HCT116 (cell line): ENCODE measurements around the gene TMTC3. TPM values are rescaled to one million over a fixed set of nuclear protein-coding genes. Genes with fewer than 3 reads are reported as not detected.

Experiments used
- ATAC-seq: fragments of 200-7000 bp; cut with Tn5 transposase; 2 replicates; pipeline ENCODE4 v1.9.1; 2020; ENCODE audit warnings: mild to moderate bottlenecking, moderate library complexity
- BruUV-seq: library from RNA; stranded (reverse); fragments of 400-500 nt; replicated peaks from 2 replicates; lab custom pipeline; 2021; lab: Mats Ljungman, UMichigan
- CTCF ChIA-PET: fragments of 300-600 bp; sonication (Branson Sonifier 250); formaldehyde crosslinking; loops from one replicate; lab custom pipeline; 2021; ENCODE audit warnings: antibody characterized with exemption; lab: Charles Lee
- POLR2A ChIA-PET: fragments of 300-600, 350-600 bp; sonication (Branson Sonifier 250); formaldehyde crosslinking; loops from one replicate; lab custom pipeline; 2021; ENCODE audit warnings: antibody characterized with exemption; lab: Charles Lee
- RAD21 ChIA-PET, 2 experiments: fragments of 300-600 bp; sonication (Branson Sonifier 250); formaldehyde crosslinking; loops; one replicate each; lab custom pipeline; 2023; ENCODE audit warnings: low total read pairs in 2 of 2; ENCODE audit not compliant: uncharacterized antibody in 2 of 2, unreplicated experiment in 2 of 2, low non-redundant PET in 1 of 2; lab: Charles Lee
- DNase-seq: peaks from one replicate; pipeline ENCODE4 v3.0.0-alpha.2; 2010; ENCODE audit warnings: low read depth, low spot score
- H2AFZ ChIP-seq: fragments of 200-600 bp; shearing (Covaris generic), sonication (generic); 2 replicates; pipeline ENCODE4 v1.6.1; 2017; ENCODE audit warnings: low read depth, mixed run types, mixed read lengths, antibody characterized with exemption, low read length; ENCODE audit not compliant: poor library complexity, severe bottlenecking
- H3K27ac ChIP-seq: 2 replicates; pipeline ENCODE4 v1.5.1; 2012; ENCODE audit warnings: low read depth, low read length
- H3K27me3 ChIP-seq: fragments of 200-600 bp; sonication (generic); 2 replicates; pipeline ENCODE4 v1.6.1; 2016; ENCODE audit warnings: mixed run types, low read length, mixed read lengths; ENCODE audit not compliant: insufficient read depth
- H3K36me3 ChIP-seq, 2 experiments: fragments of 200-500 bp in 1 of 2; fragments of 200-600 bp in 1 of 2; sonication (Bioruptor generic) in 1 of 2; sonication (generic) in 1 of 2; 2 replicates each; pipeline versions ENCODE4 v1.5.1 to v1.6.1; 2014 to 2016; ENCODE audit warnings: low read length in 2 of 2, inconsistent platforms in 1 of 2, mixed read lengths in 1 of 2, mixed run types in 1 of 2; ENCODE audit not compliant: insufficient read depth in 2 of 2, control insufficient read depth in 1 of 2
- H3K4me1 ChIP-seq, 2 experiments: fragments of 200-600 bp in 1 of 2; sonication (generic) in 1 of 2; 2 replicates each; pipeline versions ENCODE4 v1.5.1 to v1.6.1; 2012 to 2017; ENCODE audit warnings: low read length in 2 of 2, inconsistent platforms in 1 of 2, mild to moderate bottlenecking in 1 of 2, mixed read lengths in 1 of 2, mixed run types in 1 of 2, moderate library complexity in 1 of 2; ENCODE audit not compliant: insufficient read depth in 2 of 2, control insufficient read depth in 1 of 2
- H3K4me2 ChIP-seq: fragments of 200-600 bp; sonication (generic); 2 replicates; pipeline ENCODE4 v1.6.1; 2017; ENCODE audit warnings: mixed run types, low read length, mixed read lengths
- H3K4me3 ChIP-seq, 2 experiments: fragments of 200-600 bp in 1 of 2; sonication (generic) in 1 of 2; replicated peaks in 1 of 2; 2 replicates each; pipeline ENCODE4 v1.5.1; 2011 to 2016; ENCODE audit warnings: low read length in 2 of 2, control low read depth in 1 of 2, low read depth in 1 of 2, mild to moderate bottlenecking in 1 of 2, mixed read lengths in 1 of 2, mixed run types in 1 of 2
- H3K79me2 ChIP-seq: fragments of 200-600 bp; sonication (generic); 2 replicates; pipeline ENCODE4 v1.6.1; 2017; ENCODE audit warnings: mild to moderate bottlenecking, mixed run types, low read length, moderate library complexity, mixed read lengths; ENCODE audit not compliant: insufficient read depth
- H3K9ac ChIP-seq: fragments of 200-600 bp; sonication (generic); 2 replicates; pipeline ENCODE4 v1.6.1; 2016; ENCODE audit warnings: low read length, mixed read lengths
- H3K9me2 ChIP-seq: fragments of 200-600 bp; sonication (generic), shearing (Covaris generic); 2 replicates; pipeline ENCODE4 v1.6.1; 2017; ENCODE audit warnings: mixed run types, mild to moderate bottlenecking, moderate library complexity; ENCODE audit not compliant: insufficient read depth
- H3K9me3 ChIP-seq, 2 experiments: fragments of 200-500 bp in 1 of 2; fragments of 200-600 bp in 1 of 2; sonication (Bioruptor generic) in 1 of 2; sonication (generic) in 1 of 2; 2 replicates each; pipeline ENCODE4 v1.6.1; 2014 to 2017; ENCODE audit warnings: low read length in 2 of 2, mixed read lengths in 2 of 2, inconsistent platforms in 1 of 2, low read depth in 1 of 2, mild to moderate bottlenecking in 1 of 2, mixed run types in 1 of 2, moderate library complexity in 1 of 2; ENCODE audit not compliant: control insufficient read depth in 1 of 2, insufficient read depth in 1 of 2
- H4K20me1 ChIP-seq: fragments of 200-600 bp; sonication (generic), shearing (Covaris generic); 2 replicates; pipeline ENCODE4 v1.6.1; 2017; ENCODE audit warnings: mixed run types, mild to moderate bottlenecking, moderate library complexity; ENCODE audit not compliant: insufficient read depth
- CBX3 ChIP-seq: IDR thresholded peaks from 2 replicates; pipeline ENCODE4 v1.6.1; 2012; ENCODE audit warnings: low read depth
- CEBPB ChIP-seq: IDR thresholded peaks from 2 replicates; pipeline ENCODE4 v1.6.1; 2012; ENCODE audit warnings: low read depth
- ELF1 ChIP-seq: IDR thresholded peaks from 2 replicates; pipeline ENCODE4 v1.6.1; 2012; ENCODE audit warnings: low read depth, borderline replicate concordance
- EZH2 ChIP-seq: fragments of 200-600 bp; sonication (generic); IDR thresholded peaks from 2 replicates; pipeline ENCODE4 v1.6.1; 2017; ENCODE audit warnings: antibody characterized with exemption, mixed run types
- FOSL1 ChIP-seq: IDR thresholded peaks from 2 replicates; pipeline ENCODE4 v1.6.1; 2012; ENCODE audit warnings: low read depth
- RAD21 ChIP-seq: IDR thresholded peaks from 2 replicates; pipeline ENCODE4 v1.6.1; 2012; ENCODE audit warnings: low read depth, mild to moderate bottlenecking
- SIN3A ChIP-seq: IDR thresholded peaks from 2 replicates; pipeline ENCODE4 v1.6.1; 2012; ENCODE audit warnings: low read depth
- TCF7L2 ChIP-seq: IDR thresholded peaks from 2 replicates; pipeline ENCODE4 v1.7.0; 2011; ENCODE audit warnings: borderline replicate concordance, inconsistent platforms; ENCODE audit not compliant: insufficient read depth, insufficient read length; ENCODE audit errors: extremely low read depth
- YY1 ChIP-seq: IDR thresholded peaks from 2 replicates; pipeline ENCODE4 v1.6.1; 2011; ENCODE audit warnings: low read length, low read depth, moderate library complexity, mild to moderate bottlenecking; ENCODE audit not compliant: insufficient replicate concordance; ENCODE audit errors: extremely low read depth
- ZFX ChIP-seq: fragments of 450-650 bp; IDR thresholded peaks from 2 replicates; pipeline ENCODE4 v1.6.1; 2017
- intact Hi-C: fragments of 100-400 bp; cut with micrococcal nuclease; formaldehyde crosslinking; loops from 2 replicates; pipeline ENCODE4 v1.10.0; 2022
- total RNA-seq: library from RNA; stranded (reverse); gene quantifications from one replicate; pipeline ENCODE4 v1.2.1, GENCODE V29; 2021; ENCODE audit not compliant: unreplicated experiment
- TF ChIP-seq, protein P1 (sequence below): IDR thresholded peaks from 2 replicates; pipeline ENCODE4 v1.6.1; 2012; ENCODE audit warnings: low read depth
- TF ChIP-seq, protein P2 (sequence below): IDR thresholded peaks from 2 replicates; pipeline ENCODE4 v1.6.1; 2012
- TF ChIP-seq, protein P3 (sequence below): IDR thresholded peaks from 2 replicates; pipeline ENCODE4 v1.6.1; 2012

TMTC3 gene
- total RNA-seq, 1 experiment from 2014 or later: 22.5 TPM

DNA sequence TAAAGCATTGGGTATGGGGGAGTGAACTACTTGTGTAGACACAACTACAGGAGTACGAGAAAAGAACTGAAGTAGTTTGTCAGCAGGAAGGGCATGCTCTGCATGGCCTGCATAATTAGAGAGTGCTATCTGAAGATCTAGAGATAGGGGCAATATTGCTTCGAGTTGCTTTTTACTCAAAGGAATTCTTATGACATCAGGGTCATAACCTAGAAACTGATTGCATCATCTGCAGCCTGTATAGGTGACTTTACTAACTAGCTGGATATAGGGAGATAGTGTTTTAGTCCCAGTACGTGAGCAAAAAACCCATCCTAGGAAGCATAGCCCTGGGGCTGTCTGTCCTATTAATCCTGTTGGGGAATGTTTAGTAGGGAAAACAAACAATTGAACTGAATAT, 39.8 kb downstream of the TMTC3 start:
- Histone ChIP-seq H3K79me2 (no peaks in the 10 kb centered on the region), H4K20me1 (no peaks in the 10 kb centered on the region), H3K9ac (no peak overlapping the region), H3K27me3 (no peaks in the 10 kb centered on the region)
- POLR2A ChIA-PET: no interaction called here
- DNase-seq: no peak
- no peak for ATAC-seq
- no TSS peak for BruUV-seq
- TF ChIP-seq, protein P1, sequence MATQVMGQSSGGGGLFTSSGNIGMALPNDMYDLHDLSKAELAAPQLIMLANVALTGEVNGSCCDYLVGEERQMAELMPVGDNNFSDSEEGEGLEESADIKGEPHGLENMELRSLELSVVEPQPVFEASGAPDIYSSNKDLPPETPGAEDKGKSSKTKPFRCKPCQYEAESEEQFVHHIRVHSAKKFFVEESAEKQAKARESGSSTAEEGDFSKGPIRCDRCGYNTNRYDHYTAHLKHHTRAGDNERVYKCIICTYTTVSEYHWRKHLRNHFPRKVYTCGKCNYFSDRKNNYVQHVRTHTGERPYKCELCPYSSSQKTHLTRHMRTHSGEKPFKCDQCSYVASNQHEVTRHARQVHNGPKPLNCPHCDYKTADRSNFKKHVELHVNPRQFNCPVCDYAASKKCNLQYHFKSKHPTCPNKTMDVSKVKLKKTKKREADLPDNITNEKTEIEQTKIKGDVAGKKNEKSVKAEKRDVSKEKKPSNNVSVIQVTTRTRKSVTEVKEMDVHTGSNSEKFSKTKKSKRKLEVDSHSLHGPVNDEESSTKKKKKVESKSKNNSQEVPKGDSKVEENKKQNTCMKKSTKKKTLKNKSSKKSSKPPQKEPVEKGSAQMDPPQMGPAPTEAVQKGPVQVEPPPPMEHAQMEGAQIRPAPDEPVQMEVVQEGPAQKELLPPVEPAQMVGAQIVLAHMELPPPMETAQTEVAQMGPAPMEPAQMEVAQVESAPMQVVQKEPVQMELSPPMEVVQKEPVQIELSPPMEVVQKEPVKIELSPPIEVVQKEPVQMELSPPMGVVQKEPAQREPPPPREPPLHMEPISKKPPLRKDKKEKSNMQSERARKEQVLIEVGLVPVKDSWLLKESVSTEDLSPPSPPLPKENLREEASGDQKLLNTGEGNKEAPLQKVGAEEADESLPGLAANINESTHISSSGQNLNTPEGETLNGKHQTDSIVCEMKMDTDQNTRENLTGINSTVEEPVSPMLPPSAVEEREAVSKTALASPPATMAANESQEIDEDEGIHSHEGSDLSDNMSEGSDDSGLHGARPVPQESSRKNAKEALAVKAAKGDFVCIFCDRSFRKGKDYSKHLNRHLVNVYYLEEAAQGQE: no peak
- TF ChIP-seq, protein P2, sequence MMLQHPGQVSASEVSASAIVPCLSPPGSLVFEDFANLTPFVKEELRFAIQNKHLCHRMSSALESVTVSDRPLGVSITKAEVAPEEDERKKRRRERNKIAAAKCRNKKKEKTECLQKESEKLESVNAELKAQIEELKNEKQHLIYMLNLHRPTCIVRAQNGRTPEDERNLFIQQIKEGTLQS: 0 out of 2 replicates have a peak, but pooled peaks have one; percentile 11
- TF ChIP-seq, all 23 proteins: peak for 1
- Histone ChIP-seq H3K4me1 (peaks cover 3 to 13% of the 10 kb centered on the region in 2 experiments; a peak in 1 of 4 replicates), H2AFZ (no peak overlapping the region), H3K4me2 (no peak overlapping the region), H3K27ac (no peak overlapping the region), H3K4me3 (no peak overlapping the region), H3K9me3 (no peaks in the 10 kb centered on the region), H3K36me3 (peaks cover 0 to 4% of the 10 kb centered on the region in 2 experiments; a peak in 2 of 4 replicates), H3K9me2 (no peaks in the 10 kb centered on the region)
- ChIA-PET RAD21 (no interaction called here), CTCF (no interaction called here)
- intact Hi-C loops: no loop called here

DNA sequence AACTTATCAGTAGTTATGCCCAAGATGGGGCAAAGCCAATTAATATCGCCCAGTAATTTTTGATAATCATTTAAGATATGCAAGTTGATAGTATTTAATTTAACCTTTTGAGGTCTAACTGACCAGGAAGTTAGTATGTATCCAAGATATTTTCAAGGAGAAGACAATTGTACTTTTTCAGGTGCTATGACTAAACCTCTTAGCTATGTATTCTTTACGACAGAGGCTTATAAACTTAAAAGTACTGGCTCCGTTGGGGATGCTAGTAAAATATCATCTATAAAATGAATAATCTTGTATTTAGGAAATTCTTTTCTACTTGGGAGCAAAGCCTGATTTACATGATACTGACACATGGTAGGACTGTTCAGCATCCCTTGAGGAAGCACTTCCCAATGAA, 40.3 kb downstream of the TMTC3 start:
- H3K9ac ChIP-seq: no peak overlapping the region
- no peak for TF ChIP-seq CEBPB
- no peak for TF ChIP-seq TCF7L2
- no peak for TF ChIP-seq SIN3A
- TF ChIP-seq CBX3: no peak
- TF ChIP-seq ELF1: no peak
- no peak for TF ChIP-seq RAD21
- no peak for TF ChIP-seq ZFX
- TF ChIP-seq, protein P3, sequence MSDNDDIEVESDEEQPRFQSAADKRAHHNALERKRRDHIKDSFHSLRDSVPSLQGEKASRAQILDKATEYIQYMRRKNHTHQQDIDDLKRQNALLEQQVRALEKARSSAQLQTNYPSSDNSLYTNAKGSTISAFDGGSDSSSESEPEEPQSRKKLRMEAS: no peak
- TF ChIP-seq FOSL1: no peak
- TF ChIP-seq, protein P2: no peak
- TF ChIP-seq EZH2: no peak
- no peak for TF ChIP-seq YY1
- H3K4me2 ChIP-seq: no peak overlapping the region
- no peak overlapping the region for H2AFZ ChIP-seq
- intact Hi-C loops: no loop called here
- H3K36me3 ChIP-seq: peaks cover 0 to 4% of the 10 kb centered on the region in 2 experiments; a peak in 2 of 4 replicates
- no peak for DNase-seq
- H4K20me1 ChIP-seq: no peaks in the 10 kb centered on the region
- no peaks in the 10 kb centered on the region for H3K9me2 ChIP-seq
- H3K4me3 ChIP-seq: no peak overlapping the region
- no peak for ATAC-seq
- H3K27me3 ChIP-seq: no peaks in the 10 kb centered on the region
- no TSS peak for BruUV-seq
- ChIA-PET CTCF (no interaction called here), RAD21 (no interaction called here), POLR2A (no interaction called here)
- no peak overlapping the region for H3K27ac ChIP-seq
- peaks cover 3 to 13% of the 10 kb centered on the region in 2 experiments; a peak in 1 of 4 replicates for H3K4me1 ChIP-seq
- H3K9me3 ChIP-seq: no peaks in the 10 kb centered on the region
- H3K79me2 ChIP-seq: no peaks in the 10 kb centered on the region
